ENCODE measurements around the gene GPC3. TPM values are rescaled to one million over a fixed set of nuclear protein-coding genes. Genes with fewer than 3 reads are reported as not detected.

Gene GPC3
- polyA plus RNA-seq, 1 of the 3 experiments (the other 2 are of a cell fraction) = 1.4 TPM

GRCh38 chrX:133992882-133993281 lies 7.5 kb upstream of the GPC3 start:
- Histone ChIP-seq H3K4me2 (no peak overlapping the region), H2AFZ (ENCODE audit: low read depth) (no peak overlapping the region), H3F3A (replicated peaks; ENCODE audit: insufficient read depth) (no peaks in the 10 kb centered on the region), H3K9ac (no peak overlapping the region), H3K9me2 (no peaks in the 10 kb centered on the region), H3K36me3 (replicated peaks in 1 of 2; ENCODE audit: control insufficient read depth in 1 of 2, insufficient read depth in 2 of 2, low read length in 1 of 2) (no peaks in the 10 kb centered on the region), H3K4me3 (ENCODE audit: low read depth in 2 of 2, low read length in 1 of 2) (no peak overlapping the region), H3K27ac (ENCODE audit: low read depth in 2 of 2, low read length in 1 of 2) (no peak overlapping the region), H3K79me2 (ENCODE audit: insufficient read depth) (no peaks in the 10 kb centered on the region), H4K20me1 (ENCODE audit: insufficient read depth) (no peaks in the 10 kb centered on the region), H3K27me3 (ENCODE audit: insufficient read depth) (no peaks in the 10 kb centered on the region; the same call in 1 of the 2 replicates), H3K4me1 (ENCODE audit: control insufficient read depth in 1 of 2, insufficient read depth in 2 of 2, low read depth in 1 of 2, low read length in 1 of 2) (no peaks in the 10 kb centered on the region), H3K9me3 (no peaks in the 10 kb centered on the region)
- ChIA-PET POLR2A (no interaction called here), CTCF (interaction anchor here (2.8 kb wide), 1 partner anchor 200 kb away, joined by 8 read pairs; no protein-coding TSS in a partner anchor)
- DNase-seq = no peak
- WGBS (ENCODE audit: low lambda C conversion rate) = 40% methylated on average over 4 of the region's 4 CpGs
- no peak for TF ChIP-seq USF2 (IDR thresholded peaks at IDR 0.05; ENCODE audit: borderline replicate concordance, low read depth, low read length)
- no peak for TF ChIP-seq RAD21 (IDR thresholded peaks at IDR 0.05; ENCODE audit: low read length)
- no peak for TF ChIP-seq FOSL2 (IDR thresholded peaks at IDR 0.05; ENCODE audit: borderline replicate concordance, low read depth)
- no peak for TF ChIP-seq FOXM1 (IDR thresholded peaks at IDR 0.05; ENCODE audit: low read depth)
- no peak for TF ChIP-seq EP300 (IDR thresholded peaks at IDR 0.05; ENCODE audit: borderline replicate concordance in 1 of 2, low read depth in 1 of 2, low read length in 1 of 2)
- no peak for TF ChIP-seq GATA2 (CRISPR knock-in tag; IDR thresholded peaks at IDR 0.05)
- no peak for TF ChIP-seq SMC3 (IDR thresholded peaks at IDR 0.05; ENCODE audit: low read depth, low read length)
- TF ChIP-seq NFIC (IDR thresholded peaks at IDR 0.05; ENCODE audit: borderline replicate concordance) = no peak
- no peak for TF ChIP-seq RCOR1 (IDR thresholded peaks at IDR 0.05; ENCODE audit: low read length)
- no peak for TF ChIP-seq PBX3 (IDR thresholded peaks at IDR 0.05)
- no peak for TF ChIP-seq REST (IDR thresholded peaks at IDR 0.05; ENCODE audit: low read depth, low read length)
- TF ChIP-seq ZBTB33 (IDR thresholded peaks at IDR 0.05; ENCODE audit: borderline replicate concordance, low read depth) = no peak
- TF ChIP-seq ELF1 (IDR thresholded peaks at IDR 0.05) = no peak
- no peak for TF ChIP-seq MEF2A (IDR thresholded peaks at IDR 0.05; ENCODE audit: borderline replicate concordance, low read depth)
- no peak for TF ChIP-seq TCF12 (IDR thresholded peaks at IDR 0.05)
- TF ChIP-seq USF1 (IDR thresholded peaks at IDR 0.05; ENCODE audit: borderline replicate concordance, low read depth) = no peak
- no peak for TF ChIP-seq YY1 (IDR thresholded peaks at IDR 0.05; ENCODE audit: low read depth)

Data from SK-N-SH (cell line).